B cell (primary cell): Measurements from ENCODE around the gene HNRNPLL.

Experiments
- CTCF ChIP-seq: fragments of 200-600 bp; IDR thresholded peaks from one replicate; pipeline ENCODE4 v1.8.0; 2022; ENCODE audit warnings: antibody characterized with exemption, mild to moderate bottlenecking
- EZH2 ChIP-seq: IDR thresholded peaks from 2 replicates; pipeline ENCODE4 v1.6.1; 2012; ENCODE audit warnings: borderline replicate concordance, low read depth, mild to moderate bottlenecking, moderate library complexity, low read length; ENCODE audit not compliant: insufficient read depth, poor library complexity, severe bottlenecking

GRCh38 chr2:38643021-38643671, 40.4 kb upstream of the HNRNPLL start:
- TF ChIP-seq EZH2 = no peak
- no peak for TF ChIP-seq CTCF
